HCT116 (cell line): Measurements from ENCODE around the gene CHST15. TPM values are rescaled to one million over a fixed set of nuclear protein-coding genes. Genes with fewer than 3 reads are reported as not detected.

Source experiments
- ATAC-seq: fragments of 200-7000 bp; cut with Tn5 transposase; 2 replicates; pipeline ENCODE4 v1.9.1; 2020; ENCODE audit warnings: mild to moderate bottlenecking, moderate library complexity
- BruUV-seq: library from RNA; stranded (reverse); fragments of 400-500 nt; replicated peaks from 2 replicates; lab custom pipeline; 2021; lab: Mats Ljungman, UMichigan
- CTCF ChIA-PET: fragments of 300-600 bp; sonication (Branson Sonifier 250); formaldehyde crosslinking; loops from one replicate; lab custom pipeline; 2021; ENCODE audit warnings: antibody characterized with exemption; lab: Charles Lee
- POLR2A ChIA-PET: fragments of 300-600, 350-600 bp; sonication (Branson Sonifier 250); formaldehyde crosslinking; loops from one replicate; lab custom pipeline; 2021; ENCODE audit warnings: antibody characterized with exemption; lab: Charles Lee
- RAD21 ChIA-PET, 2 experiments: fragments of 300-600 bp; sonication (Branson Sonifier 250); formaldehyde crosslinking; loops; one replicate each; lab custom pipeline; 2023; ENCODE audit warnings: low total read pairs in 2 of 2; ENCODE audit not compliant: uncharacterized antibody in 2 of 2, unreplicated experiment in 2 of 2, low non-redundant PET in 1 of 2; lab: Charles Lee
- DNase-seq: peaks from one replicate; pipeline ENCODE4 v3.0.0-alpha.2; 2010; ENCODE audit warnings: low read depth, low spot score
- H2AFZ ChIP-seq: fragments of 200-600 bp; shearing (Covaris generic), sonication (generic); 2 replicates; pipeline ENCODE4 v1.6.1; 2017; ENCODE audit warnings: low read depth, mixed run types, mixed read lengths, antibody characterized with exemption, low read length; ENCODE audit not compliant: poor library complexity, severe bottlenecking
- H3K27ac ChIP-seq: 2 replicates; pipeline ENCODE4 v1.5.1; 2012; ENCODE audit warnings: low read depth, low read length
- H3K27me3 ChIP-seq: fragments of 200-600 bp; sonication (generic); 2 replicates; pipeline ENCODE4 v1.6.1; 2016; ENCODE audit warnings: mixed run types, low read length, mixed read lengths; ENCODE audit not compliant: insufficient read depth
- H3K36me3 ChIP-seq, 2 experiments: fragments of 200-500 bp in 1 of 2; fragments of 200-600 bp in 1 of 2; sonication (Bioruptor generic) in 1 of 2; sonication (generic) in 1 of 2; 2 replicates each; pipeline versions ENCODE4 v1.5.1 to v1.6.1; 2014 to 2016; ENCODE audit warnings: low read length in 2 of 2, inconsistent platforms in 1 of 2, mixed read lengths in 1 of 2, mixed run types in 1 of 2; ENCODE audit not compliant: insufficient read depth in 2 of 2, control insufficient read depth in 1 of 2
- H3K4me1 ChIP-seq, 2 experiments: fragments of 200-600 bp in 1 of 2; sonication (generic) in 1 of 2; 2 replicates each; pipeline versions ENCODE4 v1.5.1 to v1.6.1; 2012 to 2017; ENCODE audit warnings: low read length in 2 of 2, inconsistent platforms in 1 of 2, mild to moderate bottlenecking in 1 of 2, mixed read lengths in 1 of 2, mixed run types in 1 of 2, moderate library complexity in 1 of 2; ENCODE audit not compliant: insufficient read depth in 2 of 2, control insufficient read depth in 1 of 2
- H3K4me2 ChIP-seq: fragments of 200-600 bp; sonication (generic); 2 replicates; pipeline ENCODE4 v1.6.1; 2017; ENCODE audit warnings: mixed run types, low read length, mixed read lengths
- H3K4me3 ChIP-seq, 2 experiments: fragments of 200-600 bp in 1 of 2; sonication (generic) in 1 of 2; replicated peaks in 1 of 2; 2 replicates each; pipeline ENCODE4 v1.5.1; 2011 to 2016; ENCODE audit warnings: low read length in 2 of 2, control low read depth in 1 of 2, low read depth in 1 of 2, mild to moderate bottlenecking in 1 of 2, mixed read lengths in 1 of 2, mixed run types in 1 of 2
- H3K79me2 ChIP-seq: fragments of 200-600 bp; sonication (generic); 2 replicates; pipeline ENCODE4 v1.6.1; 2017; ENCODE audit warnings: mild to moderate bottlenecking, mixed run types, low read length, moderate library complexity, mixed read lengths; ENCODE audit not compliant: insufficient read depth
- H3K9ac ChIP-seq: fragments of 200-600 bp; sonication (generic); 2 replicates; pipeline ENCODE4 v1.6.1; 2016; ENCODE audit warnings: low read length, mixed read lengths
- H3K9me2 ChIP-seq: fragments of 200-600 bp; sonication (generic), shearing (Covaris generic); 2 replicates; pipeline ENCODE4 v1.6.1; 2017; ENCODE audit warnings: mixed run types, mild to moderate bottlenecking, moderate library complexity; ENCODE audit not compliant: insufficient read depth
- H3K9me3 ChIP-seq, 2 experiments: fragments of 200-500 bp in 1 of 2; fragments of 200-600 bp in 1 of 2; sonication (Bioruptor generic) in 1 of 2; sonication (generic) in 1 of 2; 2 replicates each; pipeline ENCODE4 v1.6.1; 2014 to 2017; ENCODE audit warnings: low read length in 2 of 2, mixed read lengths in 2 of 2, inconsistent platforms in 1 of 2, low read depth in 1 of 2, mild to moderate bottlenecking in 1 of 2, mixed run types in 1 of 2, moderate library complexity in 1 of 2; ENCODE audit not compliant: control insufficient read depth in 1 of 2, insufficient read depth in 1 of 2
- H4K20me1 ChIP-seq: fragments of 200-600 bp; sonication (generic), shearing (Covaris generic); 2 replicates; pipeline ENCODE4 v1.6.1; 2017; ENCODE audit warnings: mixed run types, mild to moderate bottlenecking, moderate library complexity; ENCODE audit not compliant: insufficient read depth
- CBX3 ChIP-seq: IDR thresholded peaks from 2 replicates; pipeline ENCODE4 v1.6.1; 2012; ENCODE audit warnings: low read depth
- EGR1 ChIP-seq: IDR thresholded peaks from 2 replicates; pipeline ENCODE4 v1.6.1; 2012; ENCODE audit warnings: low read depth
- EZH2 ChIP-seq: fragments of 200-600 bp; sonication (generic); IDR thresholded peaks from 2 replicates; pipeline ENCODE4 v1.6.1; 2017; ENCODE audit warnings: antibody characterized with exemption, mixed run types
- JUND ChIP-seq: IDR thresholded peaks from 2 replicates; pipeline ENCODE4 v1.6.1; 2012
- POLR2A ChIP-seq: IDR thresholded peaks from 2 replicates; pipeline ENCODE4 v1.7.0; 2011; ENCODE audit warnings: borderline replicate concordance; ENCODE audit not compliant: insufficient read depth, insufficient read length; ENCODE audit errors: extremely low read depth
- POLR2AphosphoS5 ChIP-seq: IDR thresholded peaks from 2 replicates; pipeline ENCODE4 v1.6.1; 2011; ENCODE audit warnings: mild to moderate bottlenecking, low read depth, low read length, moderate library complexity
- RAD21 ChIP-seq: IDR thresholded peaks from 2 replicates; pipeline ENCODE4 v1.6.1; 2012; ENCODE audit warnings: low read depth, mild to moderate bottlenecking
- REST ChIP-seq: IDR thresholded peaks from 2 replicates; pipeline ENCODE4 v1.6.1; 2012; ENCODE audit warnings: low read depth
- SP1 ChIP-seq: IDR thresholded peaks from 2 replicates; pipeline ENCODE4 v1.6.1; 2012; ENCODE audit warnings: low read depth
- SRF ChIP-seq: IDR thresholded peaks from 2 replicates; pipeline ENCODE4 v1.6.1; 2012; ENCODE audit warnings: low read depth
- YY1 ChIP-seq: IDR thresholded peaks from 2 replicates; pipeline ENCODE4 v1.6.1; 2011; ENCODE audit warnings: low read length, low read depth, moderate library complexity, mild to moderate bottlenecking; ENCODE audit not compliant: insufficient replicate concordance; ENCODE audit errors: extremely low read depth
- ZBTB33 ChIP-seq: IDR thresholded peaks from 2 replicates; pipeline ENCODE4 v1.6.1; 2011; ENCODE audit warnings: mild to moderate bottlenecking, low read length, moderate library complexity; ENCODE audit not compliant: insufficient replicate concordance; ENCODE audit errors: extremely low read depth
- ZFX ChIP-seq: fragments of 450-650 bp; IDR thresholded peaks from 2 replicates; pipeline ENCODE4 v1.6.1; 2017
- ZNF274 ChIP-seq: fragments of 200-500 bp; sonication (Bioruptor generic); IDR thresholded peaks from 2 replicates; pipeline ENCODE4 v1.6.1; 2014; ENCODE audit warnings: mild to moderate bottlenecking, low read depth, low read length, inconsistent platforms
- intact Hi-C: fragments of 100-400 bp; cut with micrococcal nuclease; formaldehyde crosslinking; loops from 2 replicates; pipeline ENCODE4 v1.10.0; 2022
- total RNA-seq: library from RNA; stranded (reverse); gene quantifications from one replicate; pipeline ENCODE4 v1.2.1, GENCODE V29; 2021; ENCODE audit not compliant: unreplicated experiment

Gene CHST15
- total RNA-seq, 1 experiment from 2014 or later, result 47.2 TPM

- no peak overlapping the region for H3K4me3 ChIP-seq
- no peak overlapping the region for H3K4me2 ChIP-seq
- H4K20me1 ChIP-seq, result no peaks in the 10 kb centered on the region
- TF ChIP-seq CBX3, result no peak
- TF ChIP-seq POLR2A, result no peak
- TF ChIP-seq EZH2, result no peak
- H2AFZ ChIP-seq, result no peak overlapping the region
- H3K9me3 ChIP-seq, result no peaks in the 10 kb centered on the region
- ATAC-seq, result no peak
- no peak for DNase-seq
- H3K4me1 ChIP-seq, result peaks cover 25 to 38% of the 10 kb centered on the region in 2 experiments
- H3K9me2 ChIP-seq, result no peaks in the 10 kb centered on the region
- peaks cover 80% of the 10 kb centered on the region for H3K79me2 ChIP-seq
- no peak overlapping the region for H3K9ac ChIP-seq
- BruUV-seq, result no TSS peak
- RAD21 ChIA-PET, result no interaction called here
- no peaks in the 10 kb centered on the region for H3K27me3 ChIP-seq
- no peaks in the 10 kb centered on the region for H3K36me3 ChIP-seq
- intact Hi-C loops, result no loop called here
- CTCF ChIA-PET, result no interaction called here
- no peak overlapping the region for H3K27ac ChIP-seq
- POLR2A ChIA-PET, result interaction anchor here (0.7 to 1.3 kb wide), 2 partner anchors 17 to 19 kb away, joined by 3 read pairs; no protein-coding TSS in a partner anchor
Observed at GRCh38 chr10:124088915-124089314, 4.5 kb downstream of the CHST15 start.

- Histone ChIP-seq H3K36me3 (peaks cover 0 to under 1% of the 10 kb centered on the region in 2 experiments; a peak in 1 of 4 replicates), H3K9me3 (no peaks in the 10 kb centered on the region), H3K4me3 (no peak overlapping the region), H3K79me2 (peaks cover 89% of the 10 kb centered on the region), H3K27me3 (no peaks in the 10 kb centered on the region), H3K27ac (no peak overlapping the region), H2AFZ (no peak overlapping the region), H3K4me1 (peaks cover 25 to 37% of the 10 kb centered on the region in 2 experiments), H3K9me2 (no peaks in the 10 kb centered on the region), H3K9ac (no peak overlapping the region), H4K20me1 (no peaks in the 10 kb centered on the region), H3K4me2 (no peak overlapping the region)
- RAD21 ChIA-PET, result no interaction called here
- DNase-seq (no peak), ATAC-seq (no peak)
- POLR2A ChIA-PET, result interaction anchor here (0.6 to 1.3 kb wide), 2 partner anchors 16 to 934 kb away, joined by 3 to 4 read pairs; partner anchors contain the start of gene BUB3
- intact Hi-C loops, result no loop called here
- CTCF ChIA-PET, result no interaction called here
- BruUV-seq, result no TSS peak
- TF ChIP-seq EZH2, result no peak
- no peak for TF ChIP-seq POLR2AphosphoS5
- no peak for TF ChIP-seq YY1
- TF ChIP-seq ZFX, result no peak
- TF ChIP-seq RAD21, result no peak
- no peak for TF ChIP-seq ZNF274
- TF ChIP-seq CBX3, result no peak
- no peak for TF ChIP-seq EGR1
- no peak for TF ChIP-seq REST
- no peak for TF ChIP-seq JUND
- no peak for TF ChIP-seq SP1
- no peak for TF ChIP-seq ZBTB33
- no peak for TF ChIP-seq SRF
Observed at GRCh38 chr10:124087672-124088634, 5.4 kb downstream of the CHST15 start.
